IPS-18c (cell line): Measurements from ENCODE around the gene TMIGD3.

Source experiments
- H3K4me3 ChIP-seq: 2 replicates; pipeline ENCODE4 v1.7.0; 2013; ENCODE audit warnings: low read depth, mild to moderate bottlenecking, low read length, moderate library complexity; ENCODE audit not compliant: insufficient read depth
- H3K9me3 ChIP-seq: one replicate; pipeline ENCODE4 v1.6.1; 2013; ENCODE audit warnings: mild to moderate bottlenecking, low read length, moderate library complexity; ENCODE audit not compliant: control insufficient read depth, insufficient read depth

TMIGD3 gene

DNA sequence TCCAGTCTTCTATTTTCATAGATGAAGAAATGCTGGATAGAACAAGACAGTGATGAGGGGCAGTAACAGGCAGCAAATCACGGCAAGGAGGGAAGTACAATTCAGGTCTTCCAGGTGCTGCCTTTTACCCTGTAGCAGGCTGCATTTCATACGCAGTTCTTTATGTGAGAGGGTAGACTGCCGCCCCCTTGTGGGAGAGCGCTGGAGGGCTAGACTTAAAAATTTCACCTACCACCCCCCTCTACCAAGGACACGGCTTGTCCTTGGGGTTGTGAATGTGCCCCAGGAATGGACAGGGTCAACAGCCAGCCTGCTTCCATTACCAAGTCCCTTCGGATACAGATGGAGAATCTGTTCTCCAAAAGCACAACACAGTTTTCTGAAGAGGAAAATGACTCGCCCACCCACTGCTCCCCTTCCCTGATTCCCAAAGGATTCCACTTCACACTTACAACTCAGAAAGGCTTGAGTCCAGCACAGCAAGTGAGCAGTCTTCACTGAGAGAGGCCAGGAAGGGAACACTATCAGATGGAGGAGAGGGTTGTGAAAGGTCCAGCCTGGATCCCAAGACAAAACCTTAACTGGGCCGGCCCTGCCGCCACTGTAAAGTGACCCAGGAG lies 61.8 kb downstream of the TMIGD3 start:
- H3K4me3 ChIP-seq: no peak overlapping the region
- H3K9me3 ChIP-seq: no peaks in the 10 kb centered on the region

- no peak overlapping the region for H3K4me3 ChIP-seq
These were observed 63.7 kb downstream of the TMIGD3 start for GRCh38 chr1:111439461-111440351.

GRCh38 chr1:111436726-111437125 lies 66.7 kb downstream of the TMIGD3 start:
- Histone ChIP-seq H3K9me3 (no peaks in the 10 kb centered on the region), H3K4me3 (no peak overlapping the region)

More at GRCh38 chr1:111439461-111440351, 63.7 kb downstream of the TMIGD3 start:
- H3K9me3 ChIP-seq: no peaks in the 10 kb centered on the region
